Activated effector memory CD4-positive, alpha-beta T cell treated with anti-CD3 and anti-CD28 coated beads, Interleukin-2, amount 50 U/mL, for 16 hours (primary cell): ENCODE data around the gene GNMT.
"Not testable (repeated sequence)": the region's sequence is repeated elsewhere in the genome, so short reads cannot be mapped to it uniquely, and the experiment has no call there.

Experiments
- DNase-seq: peaks from one replicate; pipeline ENCODE4 v3.0.0-alpha.2; 2020

GNMT gene

GRCh38 chr6:42978839-42979522 is 18.4 kb downstream of the GNMT start, which contains the start of gene PEX6:
Gene PEX6, minus strand, starts transcription at chr6:42979181. Its CDS starts 31 bp downstream, at chr6:42979150.
- peak; percentile 96 for DNase-seq

- DNase-seq, result no peak
These were observed 19.1 kb downstream of the GNMT start for GRCh38 chr6:42979523-42980177.

GRCh38 chr6:42981836-42982235 is 21.3 kb downstream of the GNMT start:
- no peak for DNase-seq

GRCh38 chr6:42984001-42984923 is 23.7 kb downstream of the GNMT start, which contains the start of gene PPP2R5D:
Gene PPP2R5D, plus strand, starts transcription at chr6:42984570. Its CDS starts 108 bp downstream, at chr6:42984678.
- peak; percentile 99 for DNase-seq

GRCh38 chr6:42984924-42985475 is 24.4 kb downstream of the GNMT start:
- DNase-seq, result no peak

GRCh38 chr6:42987533-42988451 is 27.2 kb downstream of the GNMT start:
- DNase-seq, result no peak

- no peak for DNase-seq
These were observed 28.0 kb downstream of the GNMT start for GRCh38 chr6:42988486-42989020.

GRCh38 chr6:42989923-42990322 is 29.4 kb downstream of the GNMT start:
- DNase-seq, result no peak

- no peak for DNase-seq
These were observed 32.9 kb downstream of the GNMT start for GRCh38 chr6:42993445-42993844.

- DNase-seq, result no peak
These were observed 36.0 kb downstream of the GNMT start for GRCh38 chr6:42996513-42996912.

- DNase-seq, result not testable (repeated sequence)
These were observed 37.7 kb downstream of the GNMT start for GRCh38 chr6:42998205-42998604.

- DNase-seq, result no peak
These were observed 41.3 kb downstream of the GNMT start for GRCh38 chr6:43001843-43002242.

GRCh38 chr6:43005844-43006243 is 45.3 kb downstream of the GNMT start:
- DNase-seq, result no peak

GRCh38 chr6:43006251-43006650 is 45.7 kb downstream of the GNMT start:
- no peak for DNase-seq

- no peak for DNase-seq
These were observed 46.6 kb downstream of the GNMT start for GRCh38 chr6:43007126-43007525.

GRCh38 chr6:43009124-43009523 is 48.6 kb downstream of the GNMT start:
- DNase-seq, result peak; percentile 74

GRCh38 chr6:43011207-43011606 is 50.7 kb downstream of the GNMT start:
- DNase-seq, result no peak

- DNase-seq, result no peak
These were observed 51.8 kb downstream of the GNMT start for GRCh38 chr6:43012364-43012763.

GRCh38 chr6:43013097-43013842 is 52.7 kb downstream of the GNMT start:
- no peak for DNase-seq
